SH-SY5Y (cell line): ENCODE measurements around the gene RBM6.

Experiments
- GATA2 ChIP-seq: IDR thresholded peaks from 2 replicates; pipeline ENCODE4 v1.6.1; 2011; ENCODE audit warnings: mild to moderate bottlenecking, low read depth, low read length
- GATA3 ChIP-seq: IDR thresholded peaks from 2 replicates; pipeline ENCODE4 v1.6.1; 2011; ENCODE audit warnings: low read depth, mild to moderate bottlenecking, low read length, moderate library complexity

DNA sequence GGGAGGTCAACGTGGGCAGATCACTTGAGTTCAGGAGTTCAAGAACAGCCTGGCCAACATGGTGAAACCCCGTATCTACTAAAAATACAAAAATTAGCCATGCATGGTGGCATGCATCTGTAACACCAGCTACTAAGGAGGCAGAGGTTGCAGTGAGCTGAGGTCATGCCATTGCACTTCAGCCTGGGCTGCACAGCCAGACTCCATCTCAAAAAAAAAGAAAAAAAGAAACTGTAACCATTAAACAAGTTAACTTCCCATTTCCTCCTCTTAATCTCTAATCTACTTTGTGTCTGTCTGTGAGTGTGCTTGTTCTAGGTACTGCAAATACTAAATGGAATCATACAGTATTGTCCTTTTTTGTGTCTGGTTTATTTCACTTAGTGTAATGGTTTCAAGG, 2.7 kb downstream of the RBM6 start:
- TF ChIP-seq GATA2: no peak
- TF ChIP-seq GATA3: no peak
